K562 (cell line): ENCODE data around the gene ALKBH4.

Source experiments
- BRF1 ChIP-seq: IDR thresholded peaks from 3 replicates; pipeline ENCODE4 v1.6.1; 2011; ENCODE audit warnings: borderline replicate concordance, mild to moderate bottlenecking; ENCODE audit not compliant: insufficient read length; ENCODE audit errors: extremely low read depth
- CTCF ChIP-seq, 3 experiments: IDR thresholded peaks in 2 of 3; conservative IDR thresholded peaks in 1 of 3; 2 replicates each; pipeline ENCODE4 v1.5.1; 2011 to 2012; ENCODE audit warnings: low read length in 3 of 3, mild to moderate bottlenecking in 3 of 3, control low read depth in 2 of 3, improper control_type of control experiment in 1 of 3, inconsistent platforms in 1 of 3, low read depth in 1 of 3, mixed read lengths in 1 of 3, moderate library complexity in 1 of 3; ENCODE audit not compliant: insufficient read depth in 2 of 3
- ELF4 ChIP-seq: fragments of 450-650 bp; formaldehyde crosslinking; IDR thresholded peaks from 2 replicates; pipeline ENCODE4 v1.4.0; 2022; ENCODE audit warnings: missing genetic modification characterization
- GTF2A2 ChIP-seq: IDR thresholded peaks from 2 replicates; pipeline ENCODE4 v1.6.1; 2016; ENCODE audit warnings: mild to moderate bottlenecking, missing genetic modification characterization, missing compliant biosample characterization
- MYNN ChIP-seq, 2 experiments: sonication (generic); formaldehyde crosslinking in 1 of 2; IDR thresholded peaks; 2 replicates each; pipeline versions ENCODE4 v1.5.0 to v1.6.1; 2016 to 2020; ENCODE audit warnings: antibody characterized with exemption in 1 of 2, missing genetic modification reagents in 1 of 2
- POLR2A ChIP-seq: fragments of 450-650 bp; conservative IDR thresholded peaks from 2 replicates; pipeline ENCODE4 v1.6.1; 2016
- ZNF140 ChIP-seq: fragments of 250-450 bp; sonication (Bioruptor Pico); IDR thresholded peaks from 2 replicates; pipeline ENCODE4 v1.8.0; 2021; ENCODE audit warnings: moderate library complexity, mild to moderate bottlenecking, inconsistent platforms

DNA sequence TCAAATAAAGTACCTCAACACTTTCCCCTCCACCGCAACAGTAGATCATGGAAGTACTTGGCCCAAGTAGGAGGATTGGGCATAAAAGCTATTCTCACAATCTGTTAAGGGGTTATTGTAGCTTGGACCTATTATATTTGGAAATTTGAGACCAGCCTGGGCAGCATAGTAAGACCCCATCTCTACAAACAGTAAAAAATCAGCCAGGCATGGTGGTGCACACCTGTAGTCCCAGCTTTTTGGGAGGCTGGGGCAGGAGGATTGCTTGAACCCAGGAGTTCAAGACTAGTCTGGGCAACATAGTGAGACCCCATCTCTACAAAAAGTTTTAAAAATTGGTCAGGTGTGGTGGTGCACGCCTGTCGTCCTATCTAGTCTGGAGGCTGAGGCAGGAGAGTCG, 55.3 kb downstream of the ALKBH4 start:
- no peak for TF ChIP-seq CTCF (IDR thresholded peaks at IDR 0.05 in 2 of 3, conservative IDR thresholded peaks at IDR 0.05 in 1 of 3; ENCODE audit: insufficient read depth in 2 of 3, low read depth in 1 of 3, low read length in 3 of 3)
- no peak for TF ChIP-seq BRF1
- TF ChIP-seq ELF4 (CRISPR knock-in tag): no peak
- TF ChIP-seq POLR2A: no peak
- no peak for TF ChIP-seq ZNF140 (CRISPR knock-in tag)
- no peak for TF ChIP-seq MYNN (IDR thresholded peaks at IDR 0.05)
- no peak for TF ChIP-seq MYNN (CRISPR knock-in tag; IDR thresholded peaks at IDR 0.05)
- no peak for TF ChIP-seq GTF2A2 (tag)
